ENCODE measurements around the gene ECI1.
A peak's percentile ranks its signal among the peaks of the same experiment; 100 is the strongest.
"Not testable (repeated sequence)": the region's sequence is repeated elsewhere in the genome, so short reads cannot be mapped to it uniquely, and the experiment has no call there.

Gene ECI1

DNA sequence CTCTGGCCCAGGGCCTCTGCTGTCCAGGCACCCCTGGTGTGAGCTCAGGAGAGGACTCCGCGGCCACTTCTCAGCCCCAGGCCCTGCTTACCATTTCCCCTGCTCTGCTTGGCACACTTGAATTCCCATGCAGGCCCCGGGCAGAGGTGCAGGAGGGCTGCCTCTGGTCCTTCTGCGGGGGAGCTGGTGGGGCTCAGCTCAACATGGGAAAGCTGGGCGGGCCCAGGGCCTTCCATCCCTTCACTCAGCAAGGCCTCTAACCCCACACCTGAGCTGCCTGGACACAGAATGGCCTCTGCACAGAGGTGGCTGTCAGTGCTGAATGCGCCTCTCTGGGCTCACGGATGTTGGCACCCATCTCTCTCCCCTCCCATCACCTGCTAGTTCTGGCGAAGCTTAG, 29.1 kb upstream of the ECI1 start:
- no peak for DNase-seq (ENCODE audit: low read depth in 2 of 2)

DNA sequence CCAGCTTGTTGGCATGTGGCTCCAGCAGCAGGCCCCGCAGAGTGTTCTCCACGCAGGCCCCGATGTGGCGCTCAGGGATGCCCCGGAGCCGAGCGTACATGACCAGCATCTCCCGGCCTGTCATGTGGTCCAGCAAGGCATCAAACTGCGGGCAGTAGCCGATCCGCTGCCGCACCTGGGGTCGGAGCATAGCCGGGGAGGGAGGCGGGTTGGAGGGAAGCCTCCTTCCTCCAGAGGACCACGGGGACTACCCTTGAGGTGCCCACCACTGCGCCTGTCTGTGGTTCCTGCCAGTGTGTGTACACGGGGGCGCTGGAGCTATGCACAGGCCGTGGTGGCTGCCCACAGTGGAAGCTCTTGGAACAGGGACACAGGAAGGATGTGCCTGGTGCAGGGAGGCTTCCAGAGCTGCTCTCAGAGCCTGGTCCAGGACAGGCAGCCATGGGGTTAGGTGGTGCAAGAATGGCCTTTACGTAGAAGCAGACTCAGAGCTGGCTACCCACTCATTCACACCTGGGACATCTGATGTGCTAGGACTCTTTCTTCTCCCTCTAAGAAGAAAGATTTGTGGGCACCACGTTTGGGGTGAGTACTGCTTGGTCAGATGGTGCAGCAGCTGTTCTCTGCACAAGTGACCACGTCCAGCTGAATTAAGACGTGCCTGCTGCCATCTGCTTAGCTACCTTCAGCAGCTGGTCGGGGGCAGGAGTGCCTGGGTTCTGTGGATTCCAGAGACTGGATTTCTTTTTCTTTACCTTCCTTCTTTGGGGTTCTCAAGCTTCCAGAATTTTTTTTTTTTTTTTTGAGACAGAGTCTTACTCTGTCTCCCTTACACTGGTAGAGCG, 27.8 kb upstream of the ECI1 start:
- DNase-seq (ENCODE audit: low read depth in 2 of 2), result no peak

DNA sequence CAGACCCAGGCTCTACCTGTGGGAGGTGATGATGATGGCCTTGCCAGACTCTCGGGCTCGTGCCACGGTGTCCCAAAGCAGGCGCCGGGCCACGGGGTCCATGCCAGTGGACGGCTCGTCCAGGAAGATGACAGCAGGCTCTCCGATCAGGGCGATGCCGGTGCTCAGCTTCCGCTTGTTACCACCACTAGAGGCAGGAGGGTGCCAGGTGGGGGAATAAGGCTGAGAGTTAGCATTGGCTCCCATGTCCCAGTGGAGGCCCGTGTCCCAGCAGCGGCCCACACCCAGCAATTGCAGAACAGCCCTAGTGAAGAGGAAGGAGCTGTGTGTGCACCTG, 26.9 kb upstream of the ECI1 start:
- DNase-seq (ENCODE audit: low read depth in 2 of 2), result no peak

DNA sequence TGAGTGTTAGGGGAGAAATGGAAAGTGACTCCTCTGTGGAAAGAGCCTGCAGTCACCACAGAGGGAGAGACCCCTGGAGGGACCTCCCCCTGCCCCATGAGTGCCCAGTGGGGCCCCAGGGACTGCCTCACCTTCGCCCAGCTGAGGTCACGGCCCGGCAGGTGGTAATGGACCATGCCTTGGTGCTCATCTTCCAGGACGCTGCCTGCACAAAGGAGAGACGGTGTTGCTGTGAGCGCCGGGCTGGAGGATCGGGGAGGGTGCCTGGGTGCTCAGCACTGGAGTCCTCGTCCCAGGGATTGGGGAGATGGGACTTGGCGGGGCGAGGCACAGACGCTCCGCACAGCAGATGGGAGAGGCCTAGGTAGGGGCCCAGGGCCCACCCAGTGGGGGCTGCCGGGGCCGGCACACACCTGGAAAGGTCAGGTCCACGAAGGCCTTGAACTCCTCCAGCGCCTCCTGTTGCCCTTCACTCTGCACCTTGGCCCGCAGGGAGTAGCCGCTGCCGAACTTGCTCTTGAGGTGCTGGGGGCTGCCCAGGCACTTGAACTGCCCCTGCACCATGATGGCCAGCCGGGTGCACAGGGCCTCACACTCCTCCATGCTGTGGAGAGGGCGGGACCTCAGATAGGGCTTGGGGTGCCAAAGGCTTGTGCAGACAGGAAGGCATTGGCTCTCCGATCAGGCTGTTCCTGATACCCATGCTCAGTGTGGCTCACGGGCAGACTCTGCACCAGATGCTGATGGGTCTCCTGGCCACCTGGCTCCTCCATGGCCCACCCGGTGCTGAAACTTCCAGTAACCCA, 26.3 kb upstream of the ECI1 start:
- no peak for DNase-seq (ENCODE audit: low read depth in 2 of 2)

DNA sequence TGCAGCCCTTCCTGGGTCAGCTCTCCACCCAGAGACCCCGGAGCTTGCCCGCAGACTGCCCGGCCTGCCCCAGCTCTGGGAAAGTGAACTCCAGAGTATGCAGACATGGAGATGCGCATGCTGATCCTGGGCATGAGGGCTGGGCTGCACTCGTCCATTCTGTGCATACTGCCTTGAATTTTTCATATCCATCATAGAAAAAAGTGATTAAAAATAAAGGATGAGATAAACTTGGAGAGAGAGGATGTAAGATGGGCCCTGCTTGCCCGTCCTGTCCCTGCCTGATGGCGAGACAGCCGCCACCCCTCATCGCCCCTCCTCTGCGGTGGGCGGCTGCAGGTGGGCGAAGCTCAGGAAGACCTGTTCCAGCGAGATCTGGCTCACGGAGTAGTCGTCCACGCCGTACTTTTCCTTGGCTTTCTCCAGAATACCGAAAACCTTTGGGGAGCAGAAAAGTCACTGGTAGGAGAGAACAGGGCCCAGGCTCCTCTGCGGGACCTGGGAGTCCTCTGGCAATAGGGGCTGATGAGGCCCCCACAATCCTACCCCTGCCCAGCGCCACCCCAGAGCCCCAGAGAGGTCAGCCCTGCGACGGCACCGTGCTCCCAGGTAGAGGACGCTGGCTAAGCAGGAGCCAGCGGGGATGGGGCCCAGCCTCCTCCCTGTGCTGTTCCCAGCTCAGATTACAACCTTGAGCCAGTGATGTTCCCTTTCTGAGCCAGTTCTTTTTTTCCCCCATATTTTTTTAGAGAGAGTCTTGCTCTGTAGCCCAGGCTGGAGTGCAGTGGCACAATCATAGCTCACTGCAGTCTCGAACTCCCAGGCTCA, 25.2 kb upstream of the ECI1 start:
- DNase-seq (ENCODE audit: low read depth in 2 of 2), result no peak

DNA sequence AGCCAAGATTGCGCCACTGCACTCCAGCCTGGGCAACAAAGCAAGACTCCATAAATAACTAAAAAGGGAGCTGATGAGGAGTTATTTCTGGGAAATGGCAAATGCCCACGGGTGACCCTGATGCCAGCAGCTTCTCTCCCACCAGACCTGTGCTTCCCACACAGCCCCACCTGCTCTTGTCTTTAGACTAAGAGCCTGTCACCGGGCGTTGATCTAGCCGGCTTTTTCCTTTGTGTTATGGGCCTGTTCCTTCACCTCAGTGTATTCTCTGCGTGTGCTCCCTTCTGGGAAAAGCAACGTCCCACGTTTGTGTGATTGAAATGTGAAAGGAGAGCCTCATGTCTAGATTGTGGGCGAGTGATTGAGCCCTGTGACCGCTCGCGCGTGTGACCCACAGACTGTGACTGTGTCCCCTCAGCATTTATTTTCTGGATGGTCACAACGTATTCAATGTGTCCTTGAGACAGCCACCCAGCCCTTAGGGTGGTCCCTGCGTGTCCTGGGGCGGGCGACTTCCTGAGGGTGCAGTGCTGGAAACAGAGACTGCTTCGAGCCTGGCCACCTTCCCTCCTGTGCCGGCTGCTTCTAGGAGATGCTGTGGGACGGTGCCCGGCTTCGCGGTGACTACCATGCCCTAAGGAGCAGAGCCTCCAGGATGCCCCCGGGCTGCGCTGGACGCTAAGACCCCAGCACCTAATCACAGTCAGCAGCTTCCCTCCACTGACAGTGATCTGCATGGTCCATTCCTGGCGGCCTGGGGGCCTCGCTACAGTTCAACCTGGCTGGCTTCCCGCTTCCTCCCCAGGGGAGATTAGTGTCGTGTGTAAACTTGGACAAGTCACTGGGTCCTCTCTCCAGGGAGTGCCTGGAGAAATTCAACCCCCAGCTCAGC, 24.3 kb upstream of the ECI1 start:
- no peak for DNase-seq (ENCODE audit: low read depth in 2 of 2)

DNA sequence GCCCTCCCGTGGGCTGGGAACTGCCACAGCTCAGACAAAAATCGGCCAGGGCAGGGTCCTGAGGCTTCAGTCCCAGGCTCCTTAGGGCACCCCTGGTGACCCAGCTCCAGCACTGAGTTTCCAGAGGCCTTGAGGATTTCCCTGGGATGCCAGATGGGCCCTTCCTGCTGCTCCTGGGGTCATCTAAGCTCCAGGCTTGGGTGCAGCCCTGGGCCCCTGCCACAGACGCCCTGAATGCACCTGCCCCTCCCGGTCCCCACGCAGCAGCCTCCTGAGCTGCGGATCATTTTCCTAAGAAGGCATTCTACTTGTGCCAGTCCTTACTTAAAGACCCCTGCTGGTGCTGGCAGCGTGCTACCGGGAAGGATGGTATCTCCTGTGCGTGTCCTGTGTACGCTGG, 22.5 kb upstream of the ECI1 start:
- DNase-seq (ENCODE audit: low read depth in 2 of 2), result no peak

DNA sequence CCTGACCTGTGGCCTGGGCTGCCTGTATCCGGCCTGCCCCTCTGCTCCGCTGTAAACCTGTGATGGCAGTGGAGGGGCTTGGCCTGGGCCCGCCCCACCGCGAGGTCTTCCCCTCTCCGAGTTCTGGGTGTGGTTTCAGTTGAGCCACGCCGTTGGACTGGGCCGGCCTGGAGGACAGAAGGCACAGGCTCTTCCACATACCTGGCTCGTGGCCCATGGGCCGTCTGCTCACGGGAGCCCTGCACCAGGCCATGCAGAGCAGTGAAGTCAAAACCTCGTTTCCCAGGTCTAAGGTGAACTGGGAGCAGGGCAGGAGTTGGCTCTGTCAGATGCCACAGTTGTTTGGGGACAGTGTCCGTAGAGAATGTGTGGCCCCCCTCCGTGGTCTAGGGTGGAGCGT, 22.1 kb upstream of the ECI1 start:
- DNase-seq (ENCODE audit: low read depth in 2 of 2), result no peak

DNA sequence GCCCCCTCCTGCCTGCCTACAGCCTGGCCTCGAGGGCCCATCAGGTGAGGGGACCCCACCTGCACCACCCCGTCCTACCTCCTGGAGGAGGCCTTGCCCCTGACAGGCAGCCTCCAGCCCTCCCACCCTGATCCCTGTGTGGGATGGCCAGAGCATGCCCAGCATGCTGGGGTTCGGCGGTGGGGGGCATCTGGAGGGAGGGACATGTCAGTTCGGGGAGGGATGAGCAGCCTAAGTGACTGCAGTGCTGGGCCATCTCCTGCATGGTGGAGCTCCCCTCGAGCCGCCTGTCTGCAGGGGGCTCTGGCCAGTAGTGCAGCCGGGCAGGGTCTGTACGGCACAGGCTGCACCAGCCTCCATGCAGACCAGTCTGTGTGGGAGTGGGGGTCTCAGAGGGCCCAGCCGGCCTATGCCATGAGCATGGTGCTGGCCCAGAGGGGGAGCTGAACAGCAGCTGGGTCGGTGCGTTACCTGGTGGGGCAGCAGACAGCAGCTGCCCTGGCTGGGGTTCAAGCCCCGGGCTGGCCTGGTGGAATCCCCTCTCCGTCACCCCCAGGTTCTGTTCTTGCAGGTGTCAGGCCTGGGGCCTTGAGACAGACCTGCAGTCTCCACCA, 20.6 kb upstream of the ECI1 start:
- no peak for DNase-seq (ENCODE audit: low read depth in 2 of 2)

DNA sequence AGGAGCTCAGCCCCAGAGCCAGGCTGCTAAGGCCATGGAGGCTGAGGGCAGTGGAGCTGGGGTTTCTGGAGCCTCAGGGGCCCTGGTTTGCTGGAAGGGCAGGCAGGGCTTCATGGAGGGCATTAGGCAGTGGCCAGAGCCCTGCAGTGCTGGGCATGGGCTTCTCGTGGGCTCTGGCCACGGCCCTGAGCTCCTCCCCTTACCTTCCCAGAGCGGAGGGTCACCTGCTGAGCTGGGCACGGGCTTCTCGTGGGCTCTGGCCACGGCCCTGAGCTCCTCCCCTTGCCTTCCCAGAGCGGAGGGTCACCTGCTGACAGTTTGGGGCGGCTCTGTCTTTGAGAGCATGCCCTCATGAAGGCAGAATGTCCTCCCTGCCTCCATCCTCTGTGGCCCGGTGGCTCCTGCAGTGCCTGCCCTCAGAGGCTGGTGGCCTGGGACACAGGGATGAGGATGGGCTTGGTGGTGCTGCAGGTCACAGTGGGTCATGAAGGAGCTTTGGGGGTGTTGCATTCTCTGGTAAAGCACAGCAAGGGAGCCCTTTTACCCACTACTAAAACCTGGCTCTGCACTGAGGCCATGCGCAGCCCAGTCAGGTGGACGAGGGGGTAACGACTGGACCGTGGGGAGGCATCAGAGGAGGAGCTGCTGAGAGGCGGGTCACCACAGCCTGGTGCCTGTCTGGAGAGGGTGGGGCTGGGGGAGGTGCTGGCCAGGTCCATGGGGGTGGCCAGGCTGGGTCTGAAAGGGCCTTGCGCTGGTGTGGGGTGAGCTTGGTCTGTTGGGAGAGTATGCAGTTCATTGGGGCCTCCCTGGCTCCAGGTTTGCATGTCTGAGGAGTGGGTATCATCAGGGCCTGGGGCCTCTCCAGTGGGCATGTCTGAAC, 19.4 kb upstream of the ECI1 start:
- DNase-seq (ENCODE audit: low read depth in 2 of 2), result no peak

DNA sequence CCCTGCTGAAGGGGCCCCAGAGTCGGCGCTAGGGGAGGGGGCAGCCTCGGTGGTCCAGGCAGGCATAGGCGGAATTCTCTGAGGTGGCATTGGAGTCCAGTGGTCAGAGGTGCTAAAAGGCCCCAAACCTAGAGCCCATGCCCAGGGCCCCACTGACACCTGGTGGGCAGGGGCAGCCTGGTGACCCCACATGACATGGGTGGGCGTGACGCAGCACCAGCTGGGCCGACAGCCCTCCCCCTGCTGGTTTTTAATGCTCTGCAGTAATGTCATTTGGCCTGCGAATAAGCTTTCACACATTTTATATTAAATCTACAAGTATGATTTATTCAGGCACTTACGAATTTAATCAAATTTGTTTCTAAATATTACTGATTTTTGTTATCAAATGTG, 18.7 kb upstream of the ECI1 start:
- DNase-seq (ENCODE audit: low read depth in 2 of 2), result no peak

DNA sequence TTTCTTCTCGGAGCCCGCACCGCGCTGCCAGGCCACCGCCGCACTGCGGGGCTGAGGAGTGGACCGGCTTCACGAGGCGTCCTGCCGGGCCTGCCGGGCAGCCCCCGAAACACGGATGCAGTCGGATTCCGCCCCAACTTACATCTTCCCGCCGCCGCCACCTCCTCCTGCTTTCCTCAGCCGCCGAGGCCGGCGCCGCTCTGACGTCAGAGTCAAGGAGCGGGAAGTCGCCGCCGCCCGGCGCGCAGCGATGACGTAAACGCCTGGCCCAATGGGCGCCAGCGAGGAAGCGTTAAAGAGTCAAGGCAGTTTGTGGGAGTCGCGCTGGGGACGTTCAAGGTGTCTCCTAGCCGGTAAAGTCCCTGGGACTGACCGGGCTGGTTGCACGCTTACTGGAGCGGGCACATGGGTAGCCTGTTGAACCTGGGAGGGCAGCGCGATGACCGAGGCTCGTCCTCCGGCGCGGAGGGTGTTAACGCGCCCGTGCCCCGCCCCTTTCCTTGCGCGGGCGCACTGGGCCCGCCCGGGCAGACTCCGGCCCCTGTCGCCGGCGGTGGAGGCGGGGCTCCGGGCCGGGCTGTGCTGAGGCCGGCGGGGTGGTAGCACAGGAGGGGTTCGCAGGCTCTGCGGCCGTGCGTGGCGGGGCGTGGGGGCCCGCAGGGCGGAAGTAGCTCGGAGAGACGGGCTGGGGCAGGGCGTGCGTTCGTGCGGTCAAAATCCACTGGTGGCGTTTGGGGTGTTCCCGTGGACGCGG, 16.7 kb upstream of the ECI1 start, which contains the start of gene RNPS1:
RNPS1 (minus strand) TSS at position 214 of the 754 bp plus-strand sequence. CDS start 3,483 bp downstream, outside the sequence.
- DNase-seq (ENCODE audit: low read depth in 2 of 2), result peak; percentile 89 to 95

DNA sequence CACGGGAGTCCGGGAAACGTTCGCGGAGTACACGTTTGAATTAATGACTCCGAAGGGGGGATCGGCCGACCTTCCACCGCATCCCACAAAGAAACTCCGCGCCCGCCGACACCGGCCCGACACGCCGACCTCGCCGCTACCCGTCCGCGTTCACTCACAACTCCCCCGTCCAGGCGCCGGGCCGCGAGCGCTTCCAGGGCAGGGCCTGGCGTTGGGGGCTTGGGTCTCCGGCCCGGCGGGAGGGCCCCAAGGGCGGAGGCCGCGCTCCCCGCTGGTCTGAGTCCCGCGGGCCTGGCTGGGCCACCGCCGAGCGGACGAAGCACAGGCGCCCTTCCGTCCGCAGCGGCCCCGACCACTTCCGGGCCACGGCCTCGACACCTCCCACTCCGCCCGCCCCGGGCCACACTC, 16.1 kb upstream of the ECI1 start:
- DNase-seq (ENCODE audit: low read depth in 2 of 2), result not testable (repeated sequence)

DNA sequence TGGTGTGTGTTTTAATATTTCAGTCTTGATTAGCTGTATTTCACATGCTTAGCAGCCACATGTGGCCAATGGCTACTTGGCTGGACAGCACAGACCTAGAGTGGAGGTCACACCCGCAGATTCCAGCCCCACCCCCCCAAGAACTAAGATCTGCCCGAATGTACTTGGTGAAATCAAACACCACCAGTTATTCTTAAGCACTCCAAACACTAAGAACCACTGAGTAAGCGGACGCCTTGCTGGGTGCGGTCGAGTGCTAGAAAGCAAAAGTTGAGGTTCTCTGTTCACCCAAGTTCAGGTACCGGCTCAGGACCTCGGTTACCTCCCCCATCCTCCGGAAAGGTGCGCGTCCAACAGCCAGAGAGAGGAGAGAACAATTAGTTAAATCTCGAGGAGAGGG, 15.5 kb upstream of the ECI1 start:
- DNase-seq (ENCODE audit: low read depth in 2 of 2), result not testable (repeated sequence)

DNA sequence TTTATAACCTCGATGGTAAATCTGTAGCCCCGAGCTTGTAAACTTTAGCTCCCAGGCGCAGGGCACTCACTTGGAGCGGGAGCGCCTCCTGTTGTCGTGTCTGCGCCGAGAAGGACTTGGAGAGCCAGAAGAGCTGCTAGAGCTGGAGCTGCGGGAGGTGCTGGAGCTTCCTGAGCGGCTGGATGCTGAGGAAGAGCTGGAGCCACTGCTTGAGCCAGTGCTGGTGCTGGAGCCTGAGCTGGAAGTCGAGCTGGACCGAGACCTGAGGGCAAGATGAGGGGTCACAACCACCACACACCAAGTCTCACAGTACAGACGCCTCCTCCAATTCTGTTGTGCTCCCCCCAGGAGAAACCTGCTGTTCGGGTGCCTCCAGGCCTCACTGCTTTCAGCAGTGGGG, 11.6 kb upstream of the ECI1 start:
- DNase-seq (ENCODE audit: low read depth in 2 of 2), result not testable (repeated sequence)

DNA sequence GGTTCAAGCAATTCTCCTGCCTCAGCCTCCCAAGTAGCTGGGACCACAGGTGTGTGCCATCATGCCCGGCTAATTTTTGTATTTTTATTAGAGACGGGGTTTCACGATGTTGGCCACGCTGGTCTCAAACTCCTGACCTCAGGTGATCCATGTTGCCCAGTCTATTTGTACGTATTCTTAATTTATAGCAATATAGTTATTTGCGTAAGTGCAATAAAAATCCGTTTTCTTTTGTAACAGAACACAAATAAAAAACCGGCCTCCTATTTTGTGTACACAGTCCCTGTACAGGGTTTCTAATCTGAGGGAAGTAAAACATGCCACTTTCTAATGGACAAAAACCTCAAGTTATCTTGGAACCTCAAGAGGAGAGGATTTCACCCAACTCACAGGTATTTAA, 8.9 kb upstream of the ECI1 start:
- no peak for DNase-seq (ENCODE audit: low read depth in 2 of 2)

DNA sequence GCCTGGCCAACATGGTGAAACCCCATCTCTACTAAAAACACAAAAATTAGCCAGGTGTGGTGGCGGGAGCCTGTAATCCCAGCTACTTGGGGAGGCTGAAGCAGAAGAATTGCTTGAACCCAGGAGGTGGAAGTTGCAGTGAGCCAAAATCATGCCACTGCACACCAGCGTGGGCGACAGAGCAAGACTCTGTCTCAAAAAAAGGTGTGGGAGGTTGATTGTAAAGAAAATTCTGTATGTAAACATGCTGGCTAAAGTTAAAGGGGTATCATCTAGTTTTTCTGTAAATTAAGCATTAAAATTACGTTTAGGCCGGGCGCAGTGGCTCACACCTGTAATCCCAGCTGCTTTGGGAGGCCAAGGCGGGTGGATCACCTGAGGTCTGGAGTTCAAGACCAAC, 7.1 kb upstream of the ECI1 start:
- DNase-seq (ENCODE audit: low read depth in 2 of 2), result not testable (repeated sequence)

DNA sequence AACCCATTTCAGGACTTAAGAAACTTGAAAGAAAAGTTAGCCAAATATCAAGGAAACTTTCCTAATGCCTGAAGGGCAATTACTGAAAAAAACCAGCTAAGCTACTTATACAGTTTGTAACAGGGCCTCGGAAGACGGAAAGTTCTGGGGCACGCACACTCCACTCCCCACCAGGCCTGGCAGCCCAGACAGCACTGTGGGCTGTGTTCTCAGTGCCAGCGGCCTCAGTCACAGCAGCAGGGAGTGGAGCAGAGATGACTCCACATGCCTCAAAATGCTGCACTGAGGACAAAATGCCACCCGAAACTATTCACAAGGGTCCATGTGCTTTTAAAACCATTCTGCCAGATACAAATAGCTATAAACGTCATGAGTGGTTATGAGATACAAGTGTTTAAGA, 6.3 kb upstream of the ECI1 start:
- DNase-seq (ENCODE audit: low read depth in 2 of 2), result no peak

DNA sequence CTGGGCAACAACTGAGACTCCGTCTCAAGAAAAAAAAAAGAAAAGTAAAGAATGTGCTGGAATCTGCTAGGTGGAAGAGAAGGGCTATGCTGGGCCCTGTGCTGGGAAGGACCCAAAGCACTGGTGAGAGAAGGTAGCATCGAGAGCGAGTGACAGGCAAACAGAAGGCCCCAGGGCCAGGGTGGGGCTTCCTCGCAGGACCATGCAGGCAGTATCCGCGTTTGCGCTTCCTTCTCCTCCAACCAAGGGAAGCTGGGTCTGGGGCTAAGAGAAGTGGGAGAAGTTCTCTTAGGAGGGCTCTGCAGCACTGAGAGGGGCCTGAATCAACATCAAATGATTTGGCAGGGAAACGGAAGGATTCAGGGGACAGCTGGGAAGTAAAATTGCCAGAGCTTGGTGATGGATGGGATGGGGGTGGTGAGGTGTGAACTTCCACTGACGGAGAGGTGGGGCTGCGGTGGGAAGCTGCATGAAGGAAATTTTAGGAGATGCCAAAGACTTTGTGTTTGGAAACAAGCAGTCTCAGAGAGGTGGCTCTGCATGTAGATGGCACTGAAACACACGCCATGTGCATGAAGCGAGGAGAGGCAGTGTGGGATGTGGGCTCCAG, 5.2 kb upstream of the ECI1 start:
- no peak for DNase-seq (ENCODE audit: low read depth in 2 of 2)

Measured in activated CD4-positive, alpha-beta T cell treated with anti-CD3 and anti-CD28 coated beads for 24 hours (primary cell).